Hematopoietic multipotent progenitor cell treated with erythropoietin and hydrocortisone succinate and interleukin-3 and kit ligand, for 15 days (in vitro differentiated cells): ENCODE measurements around the gene AQP12A.
"Not testable (repeated sequence)": the region's sequence is repeated elsewhere in the genome, so short reads cannot be mapped to it uniquely, and the experiment has no call there.

Experiments
- DNase-seq: peaks from one replicate; pipeline ENCODE4 v3.0.0-alpha.2; 2015; ENCODE audit warnings: low spot score

Gene AQP12A

GRCh38 chr2:240687741-240688552 is 3.7 kb upstream of the AQP12A start:
- no peak for DNase-seq

- DNase-seq, result no peak
Observed at GRCh38 chr2:240688553-240688919, 3.1 kb upstream of the AQP12A start.

- no peak for DNase-seq
Observed at GRCh38 chr2:240689975-240690374, 1.7 kb upstream of the AQP12A start.

- DNase-seq, result not testable (repeated sequence)
Observed at GRCh38 chr2:240690421-240691074, 1.1 kb upstream of the AQP12A start.

GRCh38 chr2:240691075-240691427 is 615 bp upstream of the AQP12A start:
- DNase-seq, result not testable (repeated sequence)

GRCh38 chr2:240692583-240693561 is 1.2 kb downstream of the AQP12A start:
- not testable (repeated sequence) for DNase-seq

- DNase-seq, result not testable (repeated sequence)
Observed at GRCh38 chr2:240694304-240694703, 2.6 kb downstream of the AQP12A start.

DNA sequence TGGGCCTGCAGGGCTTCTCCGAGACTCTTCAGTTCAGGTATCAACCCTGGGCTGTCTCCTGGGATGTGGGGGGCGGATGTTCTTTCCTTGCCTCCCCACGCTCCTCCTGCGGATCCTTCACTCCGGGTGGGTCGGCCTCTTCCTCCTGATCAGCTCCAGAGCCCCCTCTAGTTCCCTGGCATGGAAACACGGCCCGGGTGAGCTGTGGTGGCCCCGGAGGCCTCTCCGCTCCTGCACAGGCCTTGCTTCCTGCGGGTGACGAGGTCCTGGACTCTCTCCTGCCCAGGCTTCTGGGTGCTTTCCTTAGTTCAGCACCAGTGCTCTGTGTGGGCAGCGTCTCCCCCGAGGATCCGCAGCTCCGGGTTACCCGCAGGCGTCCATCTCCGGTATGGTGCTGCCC is 3.9 kb downstream of the AQP12A start:
- not testable (repeated sequence) for DNase-seq

DNA sequence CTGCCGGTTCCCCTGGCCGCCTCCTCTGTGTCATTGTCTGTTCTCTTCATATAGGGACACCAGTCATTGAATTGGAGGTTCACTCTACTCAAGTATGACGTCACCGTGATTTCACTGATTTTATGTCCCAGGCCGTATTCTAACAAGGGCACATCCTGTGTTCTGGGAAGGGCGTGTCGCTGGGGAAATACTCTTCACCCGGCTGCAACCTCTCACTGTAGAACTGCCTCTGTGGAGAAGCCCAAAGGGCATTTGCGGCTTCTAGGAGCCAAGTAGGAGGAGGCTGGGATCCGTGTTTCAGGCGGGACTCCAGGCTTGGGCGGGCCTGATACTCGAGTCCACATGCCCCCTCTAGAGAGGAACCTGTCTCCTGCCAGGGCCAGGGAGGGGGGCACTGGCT is 4.8 kb downstream of the AQP12A start:
- DNase-seq, result not testable (repeated sequence)

GRCh38 chr2:240698852-240699561 is 7.3 kb downstream of the AQP12A start:
- not testable (repeated sequence) for DNase-seq

DNA sequence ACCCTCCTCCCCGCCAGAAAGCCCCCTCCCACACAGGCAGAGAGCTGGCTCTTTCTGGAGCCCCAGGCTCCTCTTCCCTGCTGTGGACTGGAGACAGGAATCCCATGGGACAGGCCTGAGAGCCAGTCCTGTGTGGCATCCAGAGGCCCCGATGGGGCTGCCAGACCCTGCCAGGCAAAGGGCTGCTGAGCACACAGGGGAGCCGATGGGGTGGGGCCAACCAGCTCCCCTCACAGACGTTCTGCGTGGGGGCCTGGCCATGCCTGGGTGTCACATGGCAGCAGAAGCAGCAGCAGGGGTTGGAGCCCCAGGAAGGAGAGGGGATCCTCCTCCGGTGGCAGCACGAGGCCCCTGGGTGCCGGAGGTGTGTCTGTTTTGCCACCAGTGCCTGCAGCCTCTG is 8.2 kb downstream of the AQP12A start:
- not testable (repeated sequence) for DNase-seq

GRCh38 chr2:240700616-240701015 is 8.9 kb downstream of the AQP12A start:
- not testable (repeated sequence) for DNase-seq

DNA sequence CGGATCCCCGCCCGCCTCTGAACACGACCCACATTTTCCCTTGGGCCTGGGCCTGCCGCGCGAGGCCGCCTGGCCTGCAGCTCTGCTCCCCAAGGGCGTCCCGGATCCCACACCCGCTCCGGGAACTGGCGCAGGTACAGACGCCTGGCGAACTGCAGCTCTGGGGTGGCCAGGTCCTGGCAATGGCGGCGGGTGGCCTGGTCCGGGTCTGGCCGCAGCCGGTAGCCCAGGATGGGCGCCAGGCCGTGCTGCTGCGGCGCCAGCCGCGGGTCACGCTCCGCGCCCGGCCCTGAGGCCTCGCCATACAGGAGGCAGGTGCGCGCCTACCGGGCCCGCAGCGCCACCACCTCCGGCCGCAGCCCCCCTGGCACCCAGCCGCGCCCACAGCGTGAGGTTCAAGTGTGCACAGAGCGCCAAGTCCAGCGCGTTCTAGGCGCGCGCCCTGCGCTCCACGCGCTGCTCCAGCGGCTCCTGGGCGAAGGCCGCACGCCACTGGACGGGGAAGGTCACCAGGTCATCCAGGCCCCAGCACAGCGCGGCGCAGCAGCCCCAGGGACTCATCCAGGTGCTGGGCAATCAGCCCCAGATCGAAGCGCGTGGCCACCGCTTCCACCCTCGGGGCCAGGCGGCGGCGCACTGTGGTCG is 9.5 kb downstream of the AQP12A start:
- no peak for DNase-seq

DNA sequence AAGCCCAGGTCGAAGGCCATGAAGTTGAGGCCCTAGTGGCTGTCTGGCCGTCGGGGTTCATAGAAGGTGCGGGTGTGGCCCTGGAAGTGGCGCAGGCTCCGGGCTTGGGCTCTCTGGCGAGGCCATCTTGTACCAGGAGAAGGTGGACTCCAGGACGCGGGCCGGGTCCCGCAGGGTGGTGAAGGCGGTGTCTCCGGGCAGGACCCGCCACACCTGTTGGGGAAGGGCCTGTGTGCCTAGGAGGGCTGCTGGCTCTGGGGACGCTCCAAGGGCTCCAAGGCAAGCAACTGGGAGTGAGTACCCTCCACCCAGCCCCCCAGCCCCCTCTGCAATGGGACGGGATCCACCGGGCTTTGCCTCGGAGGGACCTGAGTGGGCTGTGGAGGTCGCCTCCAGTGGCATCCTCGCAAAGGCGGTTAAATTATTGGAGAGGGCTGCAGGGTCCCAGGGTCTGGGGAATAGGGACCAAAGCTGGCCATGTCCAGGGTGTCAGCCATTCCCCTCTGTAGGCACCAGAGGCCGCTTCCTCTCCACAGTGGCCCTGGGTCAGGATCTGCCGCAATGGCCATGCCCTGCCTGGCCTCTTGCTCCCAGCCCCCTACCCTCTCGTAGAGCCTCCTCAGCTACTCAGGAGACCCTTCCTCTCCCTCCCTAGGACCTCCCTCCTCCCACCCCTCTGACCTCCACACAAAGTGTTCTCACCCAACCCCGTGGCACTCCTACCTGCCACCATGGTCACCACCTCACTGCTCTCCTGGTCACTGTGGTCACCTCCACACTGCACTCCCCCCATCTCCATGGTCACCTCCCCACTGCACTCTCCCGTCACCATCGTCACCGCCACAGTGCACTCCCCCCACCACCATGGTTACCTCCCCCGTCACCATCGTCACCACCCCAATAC is 10.3 kb downstream of the AQP12A start:
- no peak for DNase-seq

DNA sequence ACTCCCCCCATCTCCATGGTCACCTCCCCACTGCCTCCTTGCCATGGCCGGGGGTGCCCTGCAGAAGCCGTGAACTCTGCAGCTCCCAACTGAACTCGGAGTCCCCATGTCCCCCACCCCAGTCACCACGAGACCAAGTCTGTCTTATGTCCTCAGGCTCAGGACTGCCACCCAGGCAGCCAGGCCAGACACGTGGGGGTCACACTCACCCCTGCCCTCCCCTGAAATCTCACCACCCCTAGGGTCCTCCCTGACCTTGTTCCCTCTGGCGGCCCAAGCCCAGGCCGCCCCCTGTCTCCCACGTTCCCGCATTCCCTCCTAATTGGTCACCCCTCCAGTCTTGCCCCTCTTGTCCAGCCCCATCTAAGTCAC is 11.0 kb downstream of the AQP12A start:
- no peak for DNase-seq

GRCh38 chr2:240703417-240704341 is 12.0 kb downstream of the AQP12A start:
- DNase-seq, result no peak

- DNase-seq, result no peak
Observed at GRCh38 chr2:240704651-240705050, 13.0 kb downstream of the AQP12A start.

GRCh38 chr2:240705204-240705791 is 13.6 kb downstream of the AQP12A start:
- DNase-seq, result no peak
